Activated CD8-positive, alpha-beta memory T cell treated with anti-CD3 and anti-CD28 coated beads, Interleukin-2, amount 50 U/mL, for 24 hours (primary cell): ENCODE data around the gene UPB1.

Experiments used
- DNase-seq: peaks from one replicate; pipeline ENCODE4 v3.0.0-alpha.2; 2020; ENCODE audit errors: extremely low read depth

UPB1 gene

GRCh38 chr22:24504540-24504939 lies 9.4 kb downstream of the UPB1 start:
- no peak for DNase-seq

DNA sequence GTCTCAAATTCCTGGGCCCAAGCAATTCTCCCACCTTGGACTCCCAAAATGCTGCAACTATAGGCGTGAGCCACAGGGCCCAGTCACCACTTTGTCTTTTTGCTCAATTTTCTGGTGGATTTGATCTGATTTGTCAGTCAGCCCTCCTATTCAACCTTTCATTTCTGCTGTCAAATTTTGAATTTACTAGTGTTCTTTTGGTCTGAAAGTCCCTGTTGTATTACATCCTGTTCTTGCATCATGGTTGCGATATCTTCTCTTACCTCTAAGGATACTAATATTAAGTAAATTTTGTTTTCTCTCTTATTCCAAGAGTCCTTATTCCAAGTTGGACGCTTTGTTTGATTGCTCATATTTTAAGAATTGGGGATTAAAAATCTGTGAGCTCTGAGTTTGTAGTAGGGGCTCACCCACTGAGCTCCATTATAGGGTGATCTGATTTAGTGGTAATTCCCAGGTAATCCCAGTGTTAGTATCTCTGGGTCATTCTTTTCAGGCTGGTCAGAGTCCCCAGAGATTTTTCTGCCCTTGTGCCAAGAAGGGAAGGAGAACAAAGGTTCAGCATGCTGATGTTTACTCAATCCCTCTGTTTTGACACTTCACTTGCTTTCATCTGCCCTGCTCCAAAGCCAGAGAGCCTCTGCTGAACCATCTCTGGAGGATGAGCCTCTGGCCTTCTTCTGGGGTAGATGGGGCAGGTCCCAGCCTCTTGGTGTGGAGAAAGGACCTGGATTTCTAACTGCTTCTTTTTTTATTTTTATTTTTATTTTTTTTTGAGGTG lies 10.0 kb downstream of the UPB1 start:
- no peak for DNase-seq

GRCh38 chr22:24506802-24507438 lies 11.8 kb downstream of the UPB1 start:
- DNase-seq = no peak

DNA sequence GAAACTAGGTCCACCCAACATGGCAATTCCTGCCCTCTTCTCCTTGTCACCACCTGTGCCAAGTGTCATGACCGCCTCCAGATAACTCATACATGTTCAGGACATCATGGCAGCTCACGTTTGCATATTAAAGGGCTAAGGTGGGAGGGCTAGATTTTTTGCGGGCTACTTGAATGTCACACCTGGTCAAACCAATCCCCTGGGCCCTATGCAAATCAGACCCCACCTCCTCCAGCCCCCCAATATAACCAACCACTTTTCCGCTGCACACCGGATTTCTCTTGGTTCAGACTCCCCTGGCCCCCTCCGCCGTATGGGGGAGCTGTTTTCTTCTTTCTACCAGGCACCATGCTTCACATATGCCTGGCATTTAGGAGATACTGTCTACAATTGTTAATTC lies 12.6 kb downstream of the UPB1 start:
- no peak for DNase-seq

GRCh38 chr22:24510637-24511625 lies 15.8 kb downstream of the UPB1 start:
- DNase-seq = no peak

DNA sequence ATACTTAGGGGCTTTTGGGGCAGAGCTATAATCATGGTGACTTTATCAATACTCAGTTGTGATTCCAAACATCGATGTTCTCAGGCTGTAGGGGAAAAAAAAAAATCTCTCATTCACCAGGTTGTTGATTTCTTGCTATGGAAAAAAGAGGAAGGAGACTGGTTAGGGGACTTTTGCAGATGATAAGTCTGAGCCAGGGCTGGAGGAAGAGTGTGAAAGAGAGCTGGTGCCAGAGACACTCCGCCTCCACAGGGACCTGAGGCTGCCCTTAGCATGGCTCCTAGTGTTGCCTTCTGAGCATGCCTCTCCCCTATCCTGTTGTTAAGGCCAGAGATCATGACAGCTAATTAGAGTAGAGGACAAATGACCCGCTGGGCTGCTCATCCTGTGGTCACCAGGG lies 16.9 kb downstream of the UPB1 start:
- no peak for DNase-seq

GRCh38 chr22:24513378-24514240 lies 18.5 kb downstream of the UPB1 start:
- DNase-seq = no peak

- DNase-seq = no peak
Measured at GRCh38 chr22:24514241-24515026, 19.3 kb downstream of the UPB1 start.

DNA sequence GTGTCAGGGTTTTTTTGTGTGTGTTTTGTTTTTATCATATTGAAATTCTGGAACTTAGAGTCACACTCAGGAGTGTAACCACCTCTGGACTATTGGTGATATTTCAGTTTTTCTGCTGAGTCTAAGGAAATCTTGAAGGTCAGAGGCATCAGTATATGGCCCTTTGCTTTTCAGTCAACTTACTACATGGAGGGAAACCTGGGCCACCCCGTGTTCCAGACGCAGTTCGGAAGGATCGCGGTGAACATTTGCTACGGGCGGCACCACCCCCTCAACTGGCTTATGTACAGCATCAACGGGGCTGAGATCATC lies 19.9 kb downstream of the UPB1 start:
- DNase-seq = no peak

GRCh38 chr22:24516301-24516737 lies 21.2 kb downstream of the UPB1 start:
- DNase-seq = no peak

DNA sequence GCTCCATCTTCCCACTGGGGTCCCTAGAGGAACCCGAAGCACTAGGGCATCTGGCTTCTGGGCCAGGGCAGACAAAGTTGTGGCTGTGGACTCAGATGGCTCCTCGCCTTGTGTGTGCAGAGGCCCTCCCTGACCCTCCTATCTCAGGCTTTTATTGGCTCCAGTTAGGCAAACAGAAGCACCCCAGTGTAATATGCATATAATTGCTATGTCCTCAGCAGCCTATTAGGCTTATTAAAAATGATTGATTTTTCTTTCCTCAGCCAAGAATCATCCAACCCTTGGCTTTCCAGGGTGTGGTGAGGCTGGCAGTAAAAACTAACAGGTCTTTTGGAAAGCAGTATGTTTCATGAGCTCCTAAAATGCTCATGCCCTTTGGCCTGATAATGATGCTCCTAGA lies 22.3 kb downstream of the UPB1 start:
- no peak for DNase-seq

DNA sequence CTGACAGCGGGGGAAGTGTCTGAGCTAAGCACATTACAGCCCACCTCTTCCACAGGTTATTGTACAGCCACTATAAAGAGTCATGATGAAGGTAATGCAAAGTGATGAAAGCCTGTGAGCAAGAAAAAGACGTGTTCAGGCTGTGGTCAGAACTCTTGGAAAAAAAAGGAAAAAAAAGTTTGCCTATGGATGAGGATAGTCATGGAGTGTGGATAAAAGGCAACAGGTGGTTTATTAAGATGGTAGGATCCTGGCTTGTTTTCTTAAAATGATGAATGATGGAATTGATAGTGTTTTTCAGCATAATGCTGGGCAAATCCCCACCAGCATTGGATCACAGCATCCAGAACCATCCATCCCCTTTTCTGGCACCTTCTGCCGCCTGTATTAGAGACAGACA lies 23.1 kb downstream of the UPB1 start:
- DNase-seq = no peak

- DNase-seq = no peak
Measured at GRCh38 chr22:24518771-24519485, 23.8 kb downstream of the UPB1 start.

DNA sequence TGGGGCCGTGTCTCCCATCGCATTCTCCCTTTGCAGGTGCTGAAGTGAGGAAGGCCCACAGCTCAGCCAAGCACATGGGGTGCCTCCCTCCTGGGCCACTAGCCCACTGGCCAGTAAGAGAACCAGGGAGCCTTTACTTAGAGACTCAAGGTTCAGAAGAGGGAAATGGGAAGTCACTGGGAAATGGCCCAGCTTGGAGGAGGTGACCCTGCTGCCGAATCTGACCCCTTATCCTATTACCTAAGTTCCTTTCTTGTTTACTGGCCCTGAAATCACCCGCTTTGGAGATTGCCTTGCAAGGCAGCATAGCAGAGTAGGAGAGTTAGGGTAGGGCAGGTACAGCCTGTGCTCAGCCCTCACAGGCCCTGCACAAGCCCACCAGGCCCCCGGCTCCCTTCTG lies 24.4 kb downstream of the UPB1 start:
- no peak for DNase-seq

DNA sequence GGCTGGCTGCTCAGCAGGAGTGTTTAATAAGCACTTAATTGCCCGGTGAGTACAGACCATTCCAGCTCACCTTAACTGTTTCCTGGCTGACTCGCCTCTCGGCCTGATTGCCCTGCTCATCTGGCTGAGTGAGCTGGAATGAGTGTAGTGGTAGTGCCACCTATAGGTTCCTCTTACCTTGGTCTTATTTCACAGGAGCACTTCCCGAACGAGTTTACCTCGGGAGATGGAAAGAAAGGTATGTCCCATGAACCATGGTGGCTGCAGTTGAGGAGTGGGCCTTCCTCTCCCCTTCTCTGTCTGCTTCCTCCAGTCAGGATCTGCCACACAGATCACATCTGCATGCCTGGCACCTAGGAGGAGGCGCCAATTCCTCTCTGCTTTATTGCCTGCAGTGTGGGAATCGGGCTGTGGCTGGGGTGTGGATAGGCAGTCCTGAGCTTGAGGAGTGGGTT lies 26.7 kb downstream of the UPB1 start:
- no peak for DNase-seq

DNA sequence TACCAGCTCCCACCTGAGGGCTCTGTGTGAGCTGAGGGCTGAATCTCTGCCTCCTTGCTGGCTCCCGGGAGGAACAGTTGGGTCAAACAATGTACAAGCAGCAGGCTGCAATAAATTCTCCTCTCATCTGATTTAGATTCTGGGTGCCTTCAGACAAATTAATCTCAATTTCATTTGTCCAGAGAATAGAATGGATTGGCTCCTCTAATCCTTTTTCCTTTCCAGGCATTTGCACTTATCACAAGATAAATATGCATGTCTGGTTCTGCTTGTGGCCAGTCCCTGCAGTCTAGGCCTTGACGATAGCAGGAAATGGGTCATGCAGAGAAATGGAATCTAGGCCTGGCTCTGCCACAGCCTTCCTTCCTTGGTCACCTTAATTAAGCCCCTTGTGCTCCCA lies 28.7 kb downstream of the UPB1 start:
- no peak for DNase-seq

GRCh38 chr22:24525416-24526037 lies 30.4 kb downstream of the UPB1 start:
- peak; percentile 50 for DNase-seq

- DNase-seq = no peak
Measured at GRCh38 chr22:24526191-24526590, 31.1 kb downstream of the UPB1 start.

- DNase-seq = no peak
Measured at GRCh38 chr22:24529898-24530297, 34.8 kb downstream of the UPB1 start.
